SK-N-SH treated with all-trans-retinoic acid at 6 μM for 48 hours (cell line): ENCODE data around the gene VIT.
"Not testable (repeated sequence)": the region's sequence is repeated elsewhere in the genome, so short reads cannot be mapped to it uniquely, and the experiment has no call there.

Source experiments
- ARNTL ChIP-seq: fragments of 450-650 bp; formaldehyde crosslinking; IDR thresholded peaks from 2 replicates; pipeline ENCODE4 v1.5.0; 2020; ENCODE audit warnings: low read depth, mild to moderate bottlenecking, moderate library complexity, borderline replicate concordance
- CREB5 ChIP-seq: fragments of 250-450 bp; sonication (Bioruptor Pico); IDR thresholded peaks from 2 replicates; pipeline ENCODE4 v1.5.1; 2020; ENCODE audit warnings: low read depth, mild to moderate bottlenecking, moderate library complexity
- CSRNP3 ChIP-seq: fragments of 250-450 bp; sonication (Bioruptor Pico); IDR thresholded peaks from 2 replicates; pipeline ENCODE4 v1.5.1; 2021; ENCODE audit warnings: mild to moderate bottlenecking, moderate library complexity
- POU6F1 ChIP-seq: fragments of 250-450 bp; sonication (Bioruptor Pico); IDR thresholded peaks from 2 replicates; pipeline ENCODE4 v1.8.0; 2021; ENCODE audit warnings: low read depth, mild to moderate bottlenecking, moderate library complexity, borderline replicate concordance
- PPARA ChIP-seq: fragments of 250-450 bp; sonication (Bioruptor Pico); IDR thresholded peaks from 2 replicates; pipeline ENCODE4 v1.5.0; 2020; ENCODE audit warnings: mild to moderate bottlenecking, borderline replicate concordance
- RARB ChIP-seq: fragments of 250-450 bp; sonication (Bioruptor Pico); IDR thresholded peaks from 2 replicates; pipeline ENCODE4 v1.8.0; 2021; ENCODE audit warnings: mild to moderate bottlenecking, moderate library complexity
- TCF4 ChIP-seq: fragments of 250-450 bp; sonication (Bioruptor Pico); IDR thresholded peaks from 2 replicates; pipeline ENCODE4 v1.8.0; 2021; ENCODE audit warnings: mild to moderate bottlenecking, moderate library complexity, borderline replicate concordance
- TSHZ2 ChIP-seq: fragments of 250-450 bp; sonication (Bioruptor Pico); IDR thresholded peaks from 2 replicates; pipeline ENCODE4 v1.5.0; 2020; ENCODE audit warnings: mild to moderate bottlenecking, moderate library complexity
- ZFP3 ChIP-seq: fragments of 250-450 bp; sonication (Bioruptor Pico); IDR thresholded peaks from 2 replicates; pipeline ENCODE4 v1.5.0; 2020; ENCODE audit warnings: mild to moderate bottlenecking, moderate library complexity
- ZFP30 ChIP-seq: fragments of 450-650 bp; formaldehyde crosslinking; IDR thresholded peaks from 2 replicates; pipeline ENCODE4 v1.5.0; 2022; ENCODE audit warnings: mild to moderate bottlenecking, moderate library complexity
- ZNF565 ChIP-seq: fragments of 450-650 bp; formaldehyde crosslinking; conservative IDR thresholded peaks from 2 replicates; pipeline ENCODE4 v1.5.0; 2020; ENCODE audit warnings: low read depth, mild to moderate bottlenecking, moderate library complexity

- TF ChIP-seq ZFP30 (CRISPR knock-in tag); PPARA (CRISPR knock-in tag); RARB; CSRNP3 (CRISPR knock-in tag); ZNF565 (CRISPR knock-in tag); ZFP3 (CRISPR knock-in tag); ARNTL (CRISPR knock-in tag); POU6F1 (CRISPR knock-in tag); TSHZ2; TCF4 (CRISPR knock-in tag); CREB5: not testable (repeated sequence)
Measured at GRCh38 chr2:36689013-36689412, 7.5 kb upstream of the VIT start.
